HCT116 (cell line): ENCODE measurements around the gene BAHCC1. TPM values are rescaled to one million over a fixed set of nuclear protein-coding genes. Genes with fewer than 3 reads are reported as not detected.

Source experiments
- ATAC-seq: fragments of 200-7000 bp; cut with Tn5 transposase; 2 replicates; pipeline ENCODE4 v1.9.1; 2020; ENCODE audit warnings: mild to moderate bottlenecking, moderate library complexity
- BruUV-seq: library from RNA; stranded (reverse); fragments of 400-500 nt; replicated peaks from 2 replicates; lab custom pipeline; 2021; lab: Mats Ljungman, UMichigan
- CTCF ChIA-PET: fragments of 300-600 bp; sonication (Branson Sonifier 250); formaldehyde crosslinking; loops from one replicate; lab custom pipeline; 2021; ENCODE audit warnings: antibody characterized with exemption; lab: Charles Lee
- POLR2A ChIA-PET: fragments of 300-600, 350-600 bp; sonication (Branson Sonifier 250); formaldehyde crosslinking; loops from one replicate; lab custom pipeline; 2021; ENCODE audit warnings: antibody characterized with exemption; lab: Charles Lee
- RAD21 ChIA-PET, 2 experiments: fragments of 300-600 bp; sonication (Branson Sonifier 250); formaldehyde crosslinking; loops; one replicate each; lab custom pipeline; 2023; ENCODE audit warnings: low total read pairs in 2 of 2; ENCODE audit not compliant: uncharacterized antibody in 2 of 2, unreplicated experiment in 2 of 2, low non-redundant PET in 1 of 2; lab: Charles Lee
- DNase-seq: peaks from one replicate; pipeline ENCODE4 v3.0.0-alpha.2; 2010; ENCODE audit warnings: low read depth, low spot score
- H2AFZ ChIP-seq: fragments of 200-600 bp; shearing (Covaris generic), sonication (generic); 2 replicates; pipeline ENCODE4 v1.6.1; 2017; ENCODE audit warnings: low read depth, mixed run types, mixed read lengths, antibody characterized with exemption, low read length; ENCODE audit not compliant: poor library complexity, severe bottlenecking
- H3K27ac ChIP-seq: 2 replicates; pipeline ENCODE4 v1.5.1; 2012; ENCODE audit warnings: low read depth, low read length
- H3K27me3 ChIP-seq: fragments of 200-600 bp; sonication (generic); 2 replicates; pipeline ENCODE4 v1.6.1; 2016; ENCODE audit warnings: mixed run types, low read length, mixed read lengths; ENCODE audit not compliant: insufficient read depth
- H3K36me3 ChIP-seq, 2 experiments: fragments of 200-500 bp in 1 of 2; fragments of 200-600 bp in 1 of 2; sonication (Bioruptor generic) in 1 of 2; sonication (generic) in 1 of 2; 2 replicates each; pipeline versions ENCODE4 v1.5.1 to v1.6.1; 2014 to 2016; ENCODE audit warnings: low read length in 2 of 2, inconsistent platforms in 1 of 2, mixed read lengths in 1 of 2, mixed run types in 1 of 2; ENCODE audit not compliant: insufficient read depth in 2 of 2, control insufficient read depth in 1 of 2
- H3K4me1 ChIP-seq, 2 experiments: fragments of 200-600 bp in 1 of 2; sonication (generic) in 1 of 2; 2 replicates each; pipeline versions ENCODE4 v1.5.1 to v1.6.1; 2012 to 2017; ENCODE audit warnings: low read length in 2 of 2, inconsistent platforms in 1 of 2, mild to moderate bottlenecking in 1 of 2, mixed read lengths in 1 of 2, mixed run types in 1 of 2, moderate library complexity in 1 of 2; ENCODE audit not compliant: insufficient read depth in 2 of 2, control insufficient read depth in 1 of 2
- H3K4me2 ChIP-seq: fragments of 200-600 bp; sonication (generic); 2 replicates; pipeline ENCODE4 v1.6.1; 2017; ENCODE audit warnings: mixed run types, low read length, mixed read lengths
- H3K4me3 ChIP-seq, 2 experiments: fragments of 200-600 bp in 1 of 2; sonication (generic) in 1 of 2; replicated peaks in 1 of 2; 2 replicates each; pipeline ENCODE4 v1.5.1; 2011 to 2016; ENCODE audit warnings: low read length in 2 of 2, control low read depth in 1 of 2, low read depth in 1 of 2, mild to moderate bottlenecking in 1 of 2, mixed read lengths in 1 of 2, mixed run types in 1 of 2
- H3K79me2 ChIP-seq: fragments of 200-600 bp; sonication (generic); 2 replicates; pipeline ENCODE4 v1.6.1; 2017; ENCODE audit warnings: mild to moderate bottlenecking, mixed run types, low read length, moderate library complexity, mixed read lengths; ENCODE audit not compliant: insufficient read depth
- H3K9ac ChIP-seq: fragments of 200-600 bp; sonication (generic); 2 replicates; pipeline ENCODE4 v1.6.1; 2016; ENCODE audit warnings: low read length, mixed read lengths
- H3K9me2 ChIP-seq: fragments of 200-600 bp; sonication (generic), shearing (Covaris generic); 2 replicates; pipeline ENCODE4 v1.6.1; 2017; ENCODE audit warnings: mixed run types, mild to moderate bottlenecking, moderate library complexity; ENCODE audit not compliant: insufficient read depth
- H3K9me3 ChIP-seq, 2 experiments: fragments of 200-500 bp in 1 of 2; fragments of 200-600 bp in 1 of 2; sonication (Bioruptor generic) in 1 of 2; sonication (generic) in 1 of 2; 2 replicates each; pipeline ENCODE4 v1.6.1; 2014 to 2017; ENCODE audit warnings: low read length in 2 of 2, mixed read lengths in 2 of 2, inconsistent platforms in 1 of 2, low read depth in 1 of 2, mild to moderate bottlenecking in 1 of 2, mixed run types in 1 of 2, moderate library complexity in 1 of 2; ENCODE audit not compliant: control insufficient read depth in 1 of 2, insufficient read depth in 1 of 2
- H4K20me1 ChIP-seq: fragments of 200-600 bp; sonication (generic), shearing (Covaris generic); 2 replicates; pipeline ENCODE4 v1.6.1; 2017; ENCODE audit warnings: mixed run types, mild to moderate bottlenecking, moderate library complexity; ENCODE audit not compliant: insufficient read depth
- CBX3 ChIP-seq: IDR thresholded peaks from 2 replicates; pipeline ENCODE4 v1.6.1; 2012; ENCODE audit warnings: low read depth
- CEBPB ChIP-seq: IDR thresholded peaks from 2 replicates; pipeline ENCODE4 v1.6.1; 2012; ENCODE audit warnings: low read depth
- intact Hi-C: fragments of 100-400 bp; cut with micrococcal nuclease; formaldehyde crosslinking; loops from 2 replicates; pipeline ENCODE4 v1.10.0; 2022
- total RNA-seq: library from RNA; stranded (reverse); gene quantifications from one replicate; pipeline ENCODE4 v1.2.1, GENCODE V29; 2021; ENCODE audit not compliant: unreplicated experiment
- TF ChIP-seq, protein P1 (sequence below), 3 experiments: fragments of 200-600 bp in 1 of 3; sonication (generic) in 1 of 3; IDR thresholded peaks in 2 of 3; conservative IDR thresholded peaks in 1 of 3; 2 replicates each; pipeline ENCODE4 v1.5.1; 2012 to 2017; ENCODE audit warnings: low read depth in 2 of 3, low read length in 2 of 3, antibody characterized with exemption in 1 of 3, borderline replicate concordance in 1 of 3, control low read depth in 1 of 3, mild to moderate bottlenecking in 1 of 3, mixed read lengths in 1 of 3, mixed run types in 1 of 3, moderate library complexity in 1 of 3; ENCODE audit not compliant: insufficient read depth in 1 of 3
- TF ChIP-seq, protein P2 (sequence below): IDR thresholded peaks from 2 replicates; pipeline ENCODE4 v1.6.1; 2012

The BAHCC1 gene
- total RNA-seq, 1 experiment from 2014 or later: 45.2 TPM

DNA sequence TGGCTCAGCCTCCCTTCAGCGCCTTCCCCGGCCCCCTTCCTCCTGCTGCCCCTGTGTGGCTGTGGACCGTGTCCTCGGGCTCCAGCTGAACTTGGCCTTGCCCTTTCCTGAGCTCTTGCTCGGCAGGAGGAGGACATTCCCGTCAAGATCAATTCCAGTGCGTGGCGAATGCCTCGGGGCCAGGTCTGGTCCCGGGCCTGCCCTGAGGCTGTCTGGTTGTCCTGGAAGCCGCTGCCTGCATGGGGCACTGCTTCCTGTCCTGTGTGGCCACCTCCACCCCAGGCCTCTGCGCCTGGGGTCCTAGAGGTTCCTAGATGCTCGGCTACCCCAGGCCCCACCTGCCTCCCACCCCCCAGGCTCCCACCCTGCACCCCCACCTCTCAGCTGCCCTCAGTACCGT, 12.8 kb downstream of the BAHCC1 start:
- BruUV-seq: no TSS peak
- intact Hi-C loops: no loop called here
- POLR2A ChIA-PET: interaction anchor here (2.0 kb wide), 1 partner anchor 13 kb away, joined by 5 read pairs; the partner anchor contains the start of gene BAHCC1

DNA sequence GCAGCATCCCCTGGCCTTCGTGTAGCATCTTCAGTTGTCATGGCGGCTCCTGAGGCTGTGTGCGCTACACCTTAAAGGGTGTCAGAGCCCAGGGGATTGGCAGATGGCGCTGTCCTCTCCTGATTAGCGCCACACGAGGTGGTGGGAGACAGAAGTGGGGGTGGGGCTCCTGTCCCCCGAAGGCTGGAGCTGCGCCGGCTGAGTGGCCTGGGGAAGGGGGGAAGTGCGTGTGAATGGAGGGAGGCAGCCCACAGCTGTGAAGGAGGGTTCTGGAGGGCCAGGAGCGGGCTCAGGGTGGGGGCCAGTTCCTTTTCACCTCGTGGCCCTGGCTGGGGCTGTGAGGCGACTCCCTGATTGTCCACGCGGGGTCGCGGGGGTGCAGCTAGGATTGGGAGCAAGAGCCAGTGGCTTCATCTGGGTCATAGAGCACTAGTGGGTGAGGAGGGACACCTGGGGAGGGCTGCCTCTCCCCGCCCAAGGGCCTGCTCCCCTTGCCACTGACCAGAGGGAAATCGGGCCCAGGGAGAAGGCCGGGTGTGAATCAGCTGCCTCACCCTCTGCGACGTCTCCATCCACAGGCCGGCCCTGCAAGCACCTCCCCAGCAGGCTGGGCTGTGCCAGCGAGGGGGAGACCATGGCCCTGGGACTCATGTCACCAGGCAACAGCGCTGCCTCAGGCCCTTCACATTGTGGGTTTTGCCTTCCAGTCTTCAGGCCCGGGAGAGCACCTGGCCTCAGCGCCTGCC, 14.1 kb downstream of the BAHCC1 start:
- Histone ChIP-seq H3K27me3 (no peaks in the 10 kb centered on the region), H3K9me3 (no peaks in the 10 kb centered on the region), H2AFZ (no peak overlapping the region), H3K4me3 (no peak overlapping the region), H3K79me2 (peaks cover 20% of the 10 kb centered on the region), H3K9me2 (no peaks in the 10 kb centered on the region), H3K4me1 (peaks cover 7 to 9% of the 10 kb centered on the region in 2 experiments; a peak in 3 of 4 replicates), H3K9ac (no peak overlapping the region), H4K20me1 (no peaks in the 10 kb centered on the region), H3K36me3 (no peaks in the 10 kb centered on the region), H3K27ac (no peak overlapping the region; the same call in 1 of the 2 replicates), H3K4me2 (no peak overlapping the region)
- CTCF ChIA-PET: no interaction called here
- no peak for TF ChIP-seq CBX3
- TF ChIP-seq, protein P1, sequence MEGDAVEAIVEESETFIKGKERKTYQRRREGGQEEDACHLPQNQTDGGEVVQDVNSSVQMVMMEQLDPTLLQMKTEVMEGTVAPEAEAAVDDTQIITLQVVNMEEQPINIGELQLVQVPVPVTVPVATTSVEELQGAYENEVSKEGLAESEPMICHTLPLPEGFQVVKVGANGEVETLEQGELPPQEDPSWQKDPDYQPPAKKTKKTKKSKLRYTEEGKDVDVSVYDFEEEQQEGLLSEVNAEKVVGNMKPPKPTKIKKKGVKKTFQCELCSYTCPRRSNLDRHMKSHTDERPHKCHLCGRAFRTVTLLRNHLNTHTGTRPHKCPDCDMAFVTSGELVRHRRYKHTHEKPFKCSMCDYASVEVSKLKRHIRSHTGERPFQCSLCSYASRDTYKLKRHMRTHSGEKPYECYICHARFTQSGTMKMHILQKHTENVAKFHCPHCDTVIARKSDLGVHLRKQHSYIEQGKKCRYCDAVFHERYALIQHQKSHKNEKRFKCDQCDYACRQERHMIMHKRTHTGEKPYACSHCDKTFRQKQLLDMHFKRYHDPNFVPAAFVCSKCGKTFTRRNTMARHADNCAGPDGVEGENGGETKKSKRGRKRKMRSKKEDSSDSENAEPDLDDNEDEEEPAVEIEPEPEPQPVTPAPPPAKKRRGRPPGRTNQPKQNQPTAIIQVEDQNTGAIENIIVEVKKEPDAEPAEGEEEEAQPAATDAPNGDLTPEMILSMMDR (IDR thresholded peaks at IDR 0.05 in 2 of 3, conservative IDR thresholded peaks at IDR 0.05 in 1 of 3; ENCODE audit: borderline replicate concordance in 1 of 3, insufficient read depth in 1 of 3, low read depth in 2 of 3, low read length in 2 of 3): peak in 1 of 3 experiments; percentile 12; a peak in 1 of 6 replicates
- no TSS peak for BruUV-seq
- DNase-seq (no peak), ATAC-seq (peak; percentile 63)
- intact Hi-C loops: no loop called here
- RAD21 ChIA-PET: no interaction called here
- POLR2A ChIA-PET: no interaction called here

More for the DNA sequence above, 12.8 kb downstream of the BAHCC1 start:
- no peaks in the 10 kb centered on the region for H3K9me2 ChIP-seq
- H3K4me2 ChIP-seq: no peak overlapping the region
- H2AFZ ChIP-seq: no peak overlapping the region
- H3K9me3 ChIP-seq: no peaks in the 10 kb centered on the region
- peaks cover 7 to 9% of the 10 kb centered on the region in 2 experiments; a peak in 3 of 4 replicates for H3K4me1 ChIP-seq
- H3K27me3 ChIP-seq: no peaks in the 10 kb centered on the region
- H3K36me3 ChIP-seq: no peaks in the 10 kb centered on the region
- H3K27ac ChIP-seq: no peak overlapping the region
- H3K9ac ChIP-seq: no peak overlapping the region
- CTCF ChIA-PET: no interaction called here
- no peak for ATAC-seq
- no peaks in the 10 kb centered on the region for H4K20me1 ChIP-seq
- no peak for TF ChIP-seq CEBPB
- TF ChIP-seq, protein P2, sequence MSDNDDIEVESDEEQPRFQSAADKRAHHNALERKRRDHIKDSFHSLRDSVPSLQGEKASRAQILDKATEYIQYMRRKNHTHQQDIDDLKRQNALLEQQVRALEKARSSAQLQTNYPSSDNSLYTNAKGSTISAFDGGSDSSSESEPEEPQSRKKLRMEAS: no peak
- TF ChIP-seq, all 23 proteins: peak for 0
- RAD21 ChIA-PET: no interaction called here
- DNase-seq: no peak
- Histone ChIP-seq H3K4me3 (no peak overlapping the region), H3K79me2 (peaks cover 33% of the 10 kb centered on the region)
